A549 treated with dexamethasone at 1 μM for 4 hours (cell line): ENCODE results near the gene PLEKHM3. TPM values are rescaled to one million over a fixed set of nuclear protein-coding genes. Genes with fewer than 3 reads are reported as not detected.

Experiments
- total RNA-seq: library from RNA; stranded (reverse); fragments of 200-300 nt; extraction: Qiagen RNA extraction; gene quantifications from 5 replicates; pipeline ENCODE4 v1.2.3, GENCODE V29; 2022

The PLEKHM3 gene
- 2.0 to 2.7 TPM (median 2.5 TPM) in 5 replicates for total RNA-seq

GRCh38 chr2:208025037-208025813, at the start of gene PLEKHM3:
TSS of gene PLEKHM3 (minus strand) at chr2:208025527. CDS start at chr2:208001639, 23,888 bp downstream.

Other genes starting within 250 kb of the PLEKHM3 start
- gene CRYGD, start 99.0 kb upstream of the PLEKHM3 start, total RNA-seq: not detected in 5 replicates
- gene CRYGC, start 104.3 kb upstream of the PLEKHM3 start, total RNA-seq: not detected in 5 replicates
- not detected in 5 replicates for gene CRYGB, start 120.6 kb upstream of the PLEKHM3 start, total RNA-seq
- not detected in 5 replicates for gene CRYGA, start 138.1 kb upstream of the PLEKHM3 start, total RNA-seq
- not detected in 5 replicates for gene C2orf80, start 164.5 kb upstream of the PLEKHM3 start, total RNA-seq
- gene IDH1, start 229.5 kb upstream of the PLEKHM3 start, total RNA-seq: 79.0 to 98.1 TPM (median 87.2 TPM) in 5 replicates
- gene PIKFYVE, start 240.7 kb upstream of the PLEKHM3 start, total RNA-seq: 4.6 to 9.3 TPM (median 7.4 TPM) in 5 replicates